CD4-positive, alpha-beta memory T cell (primary cell): ENCODE measurements around the gene CDKL5. TPM values are rescaled to one million over a fixed set of nuclear protein-coding genes. Genes with fewer than 3 reads are reported as not detected.

ENCODE experiments used
- CTCF ChIA-PET: fragments of 350-600 bp; sonication (Branson Sonifier 250); formaldehyde crosslinking; loops from one replicate; lab custom pipeline; 2021; ENCODE audit warnings: inconsistent platforms; ENCODE audit not compliant: partially characterized antibody; lab: Charles Lee
- POLR2A ChIA-PET: fragments of 350-600 bp; sonication (Branson Sonifier 250); formaldehyde crosslinking; loops from one replicate; lab custom pipeline; 2021; ENCODE audit not compliant: partially characterized antibody; lab: Charles Lee
- DNase-seq, 5 donors: peaks; one replicate each; pipeline versions ENCODE4 v3.0.0 to v3.0.0-alpha.2; 2020 to 2022; ENCODE audit warnings: mixed read lengths in 1 of 5
- H3K27ac ChIP-seq: one replicate; pipeline ENCODE4 v1.7.0; 2013; ENCODE audit warnings: low read depth, low read length
- H3K27me3 ChIP-seq: 2 replicates; pipeline ENCODE4 v1.7.0; 2013; ENCODE audit warnings: mild to moderate bottlenecking, low read length, moderate library complexity; ENCODE audit not compliant: insufficient read depth
- H3K36me3 ChIP-seq: 2 replicates; pipeline ENCODE4 v1.7.0; 2013; ENCODE audit warnings: mild to moderate bottlenecking, low read length, moderate library complexity; ENCODE audit not compliant: insufficient read depth
- H3K4me1 ChIP-seq: 2 replicates; pipeline ENCODE4 v1.7.0; 2013; ENCODE audit warnings: mild to moderate bottlenecking, low read length, moderate library complexity; ENCODE audit not compliant: insufficient read depth
- H3K4me3 ChIP-seq, 2 donors: one replicate each; pipeline ENCODE4 v1.7.0; 2013; ENCODE audit warnings: low read length in 2 of 2, mild to moderate bottlenecking in 1 of 2
- H3K9me3 ChIP-seq, 2 donors: one replicate each; pipeline ENCODE4 v1.7.0; 2013; ENCODE audit warnings: low read length in 2 of 2, control low read depth in 1 of 2; ENCODE audit not compliant: control insufficient read depth in 1 of 2
- H3K27ac Mint-ChIP-seq, 7 donors: one replicate each; pipeline ENCODE4 v1.8.0; 2020 to 2021; ENCODE audit warnings: mixed read lengths in 7 of 7, mild to moderate bottlenecking in 6 of 7, inconsistent platforms in 3 of 7, moderate library complexity in 3 of 7
- H3K27me3 Mint-ChIP-seq, 2 donors: one replicate each; pipeline ENCODE4 v1.8.0; 2020 to 2021; ENCODE audit warnings: mixed read lengths in 2 of 2
- H3K36me3 Mint-ChIP-seq, 2 donors: one replicate each; pipeline ENCODE4 v1.8.0; 2020 to 2021; ENCODE audit warnings: mixed read lengths in 2 of 2, inconsistent platforms in 1 of 2, mild to moderate bottlenecking in 1 of 2
- H3K4me1 Mint-ChIP-seq, 4 donors: one replicate each; pipeline ENCODE4 v1.8.0; 2020 to 2021; ENCODE audit warnings: mixed read lengths in 4 of 4, mild to moderate bottlenecking in 1 of 4
- H3K4me3 Mint-ChIP-seq, 8 donors: one replicate each; pipeline ENCODE4 v1.8.0; 2020 to 2021; ENCODE audit warnings: mixed read lengths in 8 of 8, mild to moderate bottlenecking in 7 of 8, moderate library complexity in 6 of 8, inconsistent platforms in 3 of 8
- H3K9me3 Mint-ChIP-seq, 8 donors: one replicate each; pipeline ENCODE4 v1.8.0; 2020 to 2021; ENCODE audit warnings: mixed read lengths in 8 of 8, mild to moderate bottlenecking in 5 of 8, inconsistent platforms in 3 of 8, moderate library complexity in 1 of 8
- intact Hi-C: fragments of 100-400 bp; cut with micrococcal nuclease; formaldehyde crosslinking; loops from one replicate; pipeline ENCODE4 v1.15.1; 2023
- polyA plus RNA-seq, 2 donors: library from polyadenylated mRNA; unstranded; fragments of 300-500 nt; fragmentation: Illumina TruSeq; gene quantifications; one replicate each; pipeline ENCODE4 v1.2.3, GENCODE V29; 2021
- total RNA-seq, 2 experiments: library from RNA; stranded (reverse); gene quantifications; one replicate each; pipeline ENCODE4 v1.2.3, GENCODE V29; 2021

The CDKL5 gene
- total and polyA plus RNA-seq, 4 experiments from 2014 or later, result 1.0 to 5.7 (median 3.2) TPM

GRCh38 chrX:18490806-18491555 is 65.6 kb downstream of the CDKL5 start:
- no peak for DNase-seq
- Histone ChIP-seq H3K27me3 (no peaks in the 10 kb centered on the region), H3K27ac (no peak overlapping the region), H3K4me1 (no peaks in the 10 kb centered on the region), H3K9me3 (no peaks in the 10 kb centered on the region), H3K4me3 (no peak overlapping the region), H3K36me3 (no peaks in the 10 kb centered on the region)
- intact Hi-C loops, result no loop called here
- no peaks in the 10 kb centered on the region for H3K27me3 Mint-ChIP-seq
- ChIA-PET POLR2A (interaction anchor here (0.6 kb wide), 1 partner anchor 20 kb away, joined by 4 read pairs; no protein-coding TSS in a partner anchor), CTCF (no interaction called here)
- H3K4me3 Mint-ChIP-seq, result no peak overlapping the region
- no peaks in the 10 kb centered on the region for H3K4me1 Mint-ChIP-seq
- no peak overlapping the region for H3K27ac Mint-ChIP-seq
- no peaks in the 10 kb centered on the region for H3K36me3 Mint-ChIP-seq
- H3K9me3 Mint-ChIP-seq, result no peaks in the 10 kb centered on the region

GRCh38 chrX:18491587-18492340 is 66.4 kb downstream of the CDKL5 start:
- no peak for DNase-seq
- no peak overlapping the region for H3K4me3 Mint-ChIP-seq
- H3K4me1 Mint-ChIP-seq, result no peaks in the 10 kb centered on the region
- no peaks in the 10 kb centered on the region for H3K36me3 ChIP-seq
- no peaks in the 10 kb centered on the region for H3K27me3 Mint-ChIP-seq
- H3K9me3 Mint-ChIP-seq, result no peaks in the 10 kb centered on the region
- POLR2A ChIA-PET, result interaction anchor here (0.6 kb wide), 1 partner anchor 21 kb away, joined by 4 read pairs; no protein-coding TSS in a partner anchor
- H3K36me3 Mint-ChIP-seq, result no peaks in the 10 kb centered on the region
- no peak overlapping the region for H3K27ac Mint-ChIP-seq
- H3K9me3 ChIP-seq, result no peaks in the 10 kb centered on the region
- intact Hi-C loops, result no loop called here
- no peaks in the 10 kb centered on the region for H3K27me3 ChIP-seq
- no peak overlapping the region for H3K27ac ChIP-seq
- no peak overlapping the region for H3K4me3 ChIP-seq
- CTCF ChIA-PET, result no interaction called here
- H3K4me1 ChIP-seq, result no peaks in the 10 kb centered on the region

DNA sequence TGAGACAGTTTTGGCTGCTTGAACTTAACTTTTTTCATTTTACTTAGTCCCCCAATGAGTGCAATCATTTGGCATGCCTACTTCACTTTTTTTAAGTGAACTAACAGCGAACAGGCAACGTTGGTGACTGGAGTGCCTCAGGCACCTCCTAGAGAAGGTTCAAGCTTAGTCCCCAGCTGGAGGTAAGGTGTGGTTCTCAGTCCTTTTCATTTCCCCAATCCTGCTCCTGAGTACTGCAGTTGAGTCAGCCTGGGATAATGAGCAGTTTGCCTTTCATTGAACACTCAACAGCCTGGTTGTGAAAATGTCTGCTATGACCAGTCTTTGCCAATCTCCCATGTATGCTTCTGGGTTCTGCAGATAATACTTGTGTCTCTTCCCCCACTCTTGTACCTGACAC is 109.5 kb downstream of the CDKL5 start:
- H3K9me3 ChIP-seq, result no peaks in the 10 kb centered on the region
- H3K4me1 ChIP-seq, result no peaks in the 10 kb centered on the region
- H3K4me3 ChIP-seq, result no peak overlapping the region
- Mint-ChIP-seq H3K4me3 (no peak overlapping the region), H3K27ac (no peak overlapping the region), H3K4me1 (no peaks in the 10 kb centered on the region), H3K27me3 (no peaks in the 10 kb centered on the region), H3K9me3 (peaks cover 0 to 8% (median 0%) of the 10 kb centered on the region in 8 donors), H3K36me3 (peaks cover 2 to 10% of the 10 kb centered on the region in 2 donors)
- H3K27ac ChIP-seq, result no peak overlapping the region
- ChIA-PET POLR2A (no interaction called here), CTCF (no interaction called here)
- H3K27me3 ChIP-seq, result no peaks in the 10 kb centered on the region
- intact Hi-C loops, result no loop called here
- no peak for DNase-seq
- H3K36me3 ChIP-seq, result no peaks in the 10 kb centered on the region

DNA sequence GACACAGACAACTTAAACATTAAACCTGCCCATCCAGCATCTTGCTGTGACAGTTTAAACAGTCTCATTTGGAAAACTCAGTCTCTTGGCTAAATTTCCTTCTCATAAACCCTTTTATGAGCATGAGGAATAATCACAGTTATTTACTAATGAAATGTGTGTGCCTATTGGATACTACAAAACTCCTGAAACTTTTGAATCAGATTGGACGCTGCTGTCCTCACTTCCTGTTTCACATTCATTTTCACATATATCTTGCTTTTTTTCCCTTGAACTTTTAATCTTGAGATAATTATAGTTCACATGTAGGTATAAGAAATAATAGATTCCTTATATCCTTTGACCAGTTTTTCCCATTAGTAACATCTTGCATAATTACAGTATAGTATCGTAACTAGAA is 111.7 kb downstream of the CDKL5 start:
- no peaks in the 10 kb centered on the region for H3K27me3 Mint-ChIP-seq
- H3K4me1 Mint-ChIP-seq, result peaks cover 0 to 2% (median 0%) of the 10 kb centered on the region in 4 donors
- H3K27ac Mint-ChIP-seq, result no peak overlapping the region

DNA sequence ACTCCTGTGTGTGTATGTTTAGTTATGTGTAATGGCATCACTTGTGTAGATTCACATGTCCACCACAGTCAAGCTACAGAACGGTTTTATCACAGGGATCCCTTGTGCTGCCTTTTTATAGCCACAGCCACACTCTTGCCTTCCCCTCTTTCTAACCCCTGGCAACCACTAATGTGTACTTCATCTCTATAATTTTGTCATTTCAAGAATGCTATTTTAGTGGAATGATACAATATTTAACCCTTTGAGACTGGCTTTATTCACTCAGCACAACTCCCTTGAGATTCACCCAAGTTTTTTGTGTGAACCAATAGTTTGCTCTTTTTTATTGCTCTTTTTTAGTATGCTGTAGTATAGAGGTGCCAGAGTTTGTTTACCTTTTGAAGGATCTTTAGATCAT is 112.1 kb downstream of the CDKL5 start:
- H3K27me3 Mint-ChIP-seq, result no peaks in the 10 kb centered on the region
- H3K4me3 Mint-ChIP-seq, result no peak overlapping the region
- no peak overlapping the region for H3K4me3 ChIP-seq
- no peak overlapping the region for H3K27ac Mint-ChIP-seq
- POLR2A ChIA-PET, result no interaction called here
- H3K4me1 ChIP-seq, result no peaks in the 10 kb centered on the region
- CTCF ChIA-PET, result interaction anchor here (0.6 kb wide), 1 partner anchor 15 kb away, joined by 3 read pairs; no protein-coding TSS in a partner anchor
- DNase-seq, result no peak
- intact Hi-C loops, result no loop called here
- no peaks in the 10 kb centered on the region for H3K36me3 ChIP-seq
- no peaks in the 10 kb centered on the region for H3K9me3 ChIP-seq
- peaks cover 0 to 2% (median 0%) of the 10 kb centered on the region in 4 donors for H3K4me1 Mint-ChIP-seq
- H3K36me3 Mint-ChIP-seq, result peaks cover 2 to 14% of the 10 kb centered on the region in 2 donors
- no peak overlapping the region for H3K27ac ChIP-seq
- peaks cover 0 to 8% (median 2%) of the 10 kb centered on the region in 8 donors for H3K9me3 Mint-ChIP-seq
- no peaks in the 10 kb centered on the region for H3K27me3 ChIP-seq

More for the DNA sequence above, 111.7 kb downstream of the CDKL5 start:
- peaks cover 0 to 8% (median 2%) of the 10 kb centered on the region in 8 donors for H3K9me3 Mint-ChIP-seq
- ChIA-PET CTCF (no interaction called here), POLR2A (no interaction called here)
- H3K36me3 ChIP-seq, result no peaks in the 10 kb centered on the region
- no peak overlapping the region for H3K27ac ChIP-seq
- H3K4me1 ChIP-seq, result no peaks in the 10 kb centered on the region
- no peaks in the 10 kb centered on the region for H3K9me3 ChIP-seq
- H3K36me3 Mint-ChIP-seq, result peaks cover 2 to 14% of the 10 kb centered on the region in 2 donors
- H3K4me3 Mint-ChIP-seq, result no peak overlapping the region
- no peak overlapping the region for H3K4me3 ChIP-seq
- no peaks in the 10 kb centered on the region for H3K27me3 ChIP-seq
- intact Hi-C loops, result no loop called here
- DNase-seq, result no peak

DNA sequence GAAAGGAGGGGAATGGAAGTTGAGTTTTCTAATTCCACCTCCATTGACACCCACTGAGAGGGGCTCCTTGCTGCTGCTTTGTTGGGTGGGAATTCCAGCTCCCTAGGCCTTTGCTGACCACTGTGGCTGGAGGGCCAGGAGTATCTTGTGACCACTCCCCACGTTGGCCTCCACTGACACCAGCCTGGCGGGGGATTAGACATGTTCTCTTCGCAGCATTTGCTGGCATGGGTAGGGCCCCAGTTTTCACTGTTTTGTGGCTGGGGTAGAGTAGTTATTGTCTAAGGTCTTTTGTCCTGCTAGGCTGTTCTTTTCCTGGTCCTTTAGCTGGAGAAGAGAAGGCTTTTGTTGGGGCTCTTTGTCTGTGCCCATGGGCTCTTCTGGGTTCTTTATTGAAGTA is 116.7 kb downstream of the CDKL5 start:
- POLR2A ChIA-PET, result no interaction called here
- no peak for DNase-seq
- H3K27me3 Mint-ChIP-seq, result no peaks in the 10 kb centered on the region
- peaks cover 0 to 8% (median 2%) of the 10 kb centered on the region in 8 donors for H3K9me3 Mint-ChIP-seq
- intact Hi-C loops, result no loop called here
- Histone ChIP-seq H3K4me1 (no peaks in the 10 kb centered on the region), H3K36me3 (no peaks in the 10 kb centered on the region), H3K27ac (no peak overlapping the region), H3K4me3 (no peak overlapping the region), H3K27me3 (no peaks in the 10 kb centered on the region), H3K9me3 (no peaks in the 10 kb centered on the region)
- CTCF ChIA-PET, result no interaction called here
- H3K4me1 Mint-ChIP-seq, result peaks cover 0 to 2% (median 0%) of the 10 kb centered on the region in 4 donors
- H3K4me3 Mint-ChIP-seq, result no peak overlapping the region
- H3K27ac Mint-ChIP-seq, result no peak overlapping the region
- peaks cover 0 to 9% of the 10 kb centered on the region in 2 donors for H3K36me3 Mint-ChIP-seq

GRCh38 chrX:18542905-18543304 is 117.5 kb downstream of the CDKL5 start:
- POLR2A ChIA-PET, result no interaction called here
- Mint-ChIP-seq H3K4me1 (peaks cover 0 to 2% (median 0%) of the 10 kb centered on the region in 4 donors), H3K36me3 (peaks cover 0 to 9% of the 10 kb centered on the region in 2 donors), H3K27ac (no peak overlapping the region), H3K9me3 (peaks cover 0 to 8% (median 2%) of the 10 kb centered on the region in 8 donors), H3K27me3 (no peaks in the 10 kb centered on the region), H3K4me3 (no peak overlapping the region)
- intact Hi-C loops, result no loop called here
- DNase-seq, result no peak
- Histone ChIP-seq H3K4me1 (no peaks in the 10 kb centered on the region), H3K4me3 (no peak overlapping the region), H3K27me3 (no peaks in the 10 kb centered on the region), H3K36me3 (no peaks in the 10 kb centered on the region), H3K27ac (no peak overlapping the region), H3K9me3 (no peaks in the 10 kb centered on the region)
- CTCF ChIA-PET, result no interaction called here
